Measurements from ENCODE around the gene ASXL2. TPM values are rescaled to one million over a fixed set of nuclear protein-coding genes. Genes with fewer than 3 reads are reported as not detected.

ASXL2 gene
- polyA plus RNA-seq, 1 donor from 2014 or later: 2.9 TPM

DNA sequence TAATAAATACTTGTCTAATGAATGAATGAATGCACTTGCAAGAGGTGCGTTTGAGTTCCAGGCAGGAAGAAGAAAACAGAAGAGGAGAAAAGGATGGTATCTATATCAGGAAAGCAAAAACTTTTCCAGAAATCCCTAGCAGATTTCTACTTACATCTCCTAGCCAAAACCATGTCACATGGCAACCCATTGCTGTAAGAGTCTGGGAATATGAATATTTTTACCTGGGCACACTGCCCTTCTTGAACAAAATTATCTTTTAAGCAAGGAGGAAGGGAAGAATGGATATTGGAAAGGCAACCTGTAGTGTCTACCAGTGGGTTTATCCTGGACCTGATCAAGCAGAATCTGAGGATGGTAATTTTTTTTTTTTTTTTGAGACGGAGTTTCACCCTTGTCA lies 44.2 kb upstream of the ASXL2 start:
- Histone ChIP-seq H3K4me3 (ENCODE audit: low read length) (no peak overlapping the region), H3K27me3 (ENCODE audit: insufficient read depth, low read depth, low read length) (no peaks in the 10 kb centered on the region), H2AFZ (ENCODE audit: low read depth, low read length) (no peak overlapping the region), H3K4me2 (ENCODE audit: low read length) (no peak overlapping the region), H4K20me1 (ENCODE audit: insufficient read depth) (no peaks in the 10 kb centered on the region), H3K79me2 (replicated peaks; ENCODE audit: insufficient read depth, low read length) (no peaks in the 10 kb centered on the region), H3K27ac (ENCODE audit: low read length) (no peak overlapping the region), H3K9me3 (ENCODE audit: low read length) (no peaks in the 10 kb centered on the region), H3K36me3 (ENCODE audit: insufficient read depth, low read length) (peaks cover 5% of the 10 kb centered on the region), H3K9me2 (ENCODE audit: insufficient read depth, low read length) (no peaks in the 10 kb centered on the region), H3F3A (ENCODE audit: insufficient read depth, low read length, poor library complexity, severe bottlenecking) (no peaks in the 10 kb centered on the region), H3K9ac (ENCODE audit: low read length) (no peak overlapping the region)
- TF ChIP-seq MXI1 (conservative IDR thresholded peaks at IDR 0.05; ENCODE audit: poor library complexity, severe bottlenecking) (no peak), TAF1 (IDR thresholded peaks at IDR 0.05; ENCODE audit: low read depth) (no peak), RAD21 (conservative IDR thresholded peaks at IDR 0.05) (no peak), EZH2 (IDR thresholded peaks at IDR 0.05; ENCODE audit: borderline replicate concordance, insufficient read depth, low read length, poor library complexity, severe bottlenecking) (no peak), EP300 (conservative IDR thresholded peaks at IDR 0.05; ENCODE audit: poor library complexity, severe bottlenecking) (no peak)

DNA sequence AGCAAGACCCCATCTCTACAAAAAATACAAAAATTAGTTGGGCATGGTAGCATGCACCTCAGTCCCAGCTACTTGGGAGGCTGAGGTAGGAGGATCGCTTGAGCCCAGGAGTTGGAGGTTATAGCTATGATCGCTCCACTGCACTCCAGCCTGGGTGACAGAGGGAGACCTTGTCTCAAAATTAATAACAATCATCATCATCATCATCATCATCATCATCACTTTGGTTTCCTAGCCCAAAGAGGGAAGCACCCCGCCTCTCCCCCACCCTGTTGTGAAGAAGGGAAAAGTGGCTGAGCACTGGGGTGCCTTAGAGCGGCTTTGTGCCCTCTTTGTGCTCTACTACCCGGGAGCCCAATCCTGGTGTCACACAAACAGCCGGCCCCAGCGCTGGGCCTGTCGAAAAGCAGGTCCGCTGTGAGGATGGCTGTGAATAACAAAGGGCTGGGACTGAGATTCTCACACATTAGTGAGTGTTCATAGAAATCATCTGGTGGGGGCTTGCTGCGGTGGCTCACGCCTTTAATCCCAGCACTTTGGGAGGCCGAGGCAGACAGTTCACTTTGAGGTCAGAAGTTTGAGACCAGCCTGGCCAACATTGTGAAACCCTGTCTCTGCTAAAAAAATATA lies 42.6 kb upstream of the ASXL2 start:
- Histone ChIP-seq H3K36me3 (ENCODE audit: insufficient read depth, low read length) (no peaks in the 10 kb centered on the region), H3K79me2 (replicated peaks; ENCODE audit: insufficient read depth, low read length) (no peaks in the 10 kb centered on the region), H3K9me2 (ENCODE audit: insufficient read depth, low read length) (no peaks in the 10 kb centered on the region), H3K27me3 (ENCODE audit: insufficient read depth, low read depth, low read length) (no peaks in the 10 kb centered on the region), H3K4me2 (ENCODE audit: low read length) (no peak overlapping the region), H3K4me3 (ENCODE audit: low read length) (no peak overlapping the region), H3K9me3 (ENCODE audit: low read length) (no peaks in the 10 kb centered on the region), H3K27ac (ENCODE audit: low read length) (no peak overlapping the region), H3K9ac (ENCODE audit: low read length) (no peak overlapping the region), H2AFZ (ENCODE audit: low read depth, low read length) (no peak overlapping the region), H3F3A (ENCODE audit: insufficient read depth, low read length, poor library complexity, severe bottlenecking) (no peaks in the 10 kb centered on the region), H4K20me1 (ENCODE audit: insufficient read depth) (no peaks in the 10 kb centered on the region)
- TF ChIP-seq, protein P1, sequence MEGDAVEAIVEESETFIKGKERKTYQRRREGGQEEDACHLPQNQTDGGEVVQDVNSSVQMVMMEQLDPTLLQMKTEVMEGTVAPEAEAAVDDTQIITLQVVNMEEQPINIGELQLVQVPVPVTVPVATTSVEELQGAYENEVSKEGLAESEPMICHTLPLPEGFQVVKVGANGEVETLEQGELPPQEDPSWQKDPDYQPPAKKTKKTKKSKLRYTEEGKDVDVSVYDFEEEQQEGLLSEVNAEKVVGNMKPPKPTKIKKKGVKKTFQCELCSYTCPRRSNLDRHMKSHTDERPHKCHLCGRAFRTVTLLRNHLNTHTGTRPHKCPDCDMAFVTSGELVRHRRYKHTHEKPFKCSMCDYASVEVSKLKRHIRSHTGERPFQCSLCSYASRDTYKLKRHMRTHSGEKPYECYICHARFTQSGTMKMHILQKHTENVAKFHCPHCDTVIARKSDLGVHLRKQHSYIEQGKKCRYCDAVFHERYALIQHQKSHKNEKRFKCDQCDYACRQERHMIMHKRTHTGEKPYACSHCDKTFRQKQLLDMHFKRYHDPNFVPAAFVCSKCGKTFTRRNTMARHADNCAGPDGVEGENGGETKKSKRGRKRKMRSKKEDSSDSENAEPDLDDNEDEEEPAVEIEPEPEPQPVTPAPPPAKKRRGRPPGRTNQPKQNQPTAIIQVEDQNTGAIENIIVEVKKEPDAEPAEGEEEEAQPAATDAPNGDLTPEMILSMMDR (IDR thresholded peaks at IDR 0.05; ENCODE audit: poor library complexity, severe bottlenecking): no peak
- no peak for TF ChIP-seq POLR2AphosphoS5 (IDR thresholded peaks at IDR 0.05)
- no peak for TF ChIP-seq TAF1 (IDR thresholded peaks at IDR 0.05; ENCODE audit: low read depth)
- no peak for TF ChIP-seq MXI1 (conservative IDR thresholded peaks at IDR 0.05; ENCODE audit: poor library complexity, severe bottlenecking)
- no peak for TF ChIP-seq SMC3 (conservative IDR thresholded peaks at IDR 0.05; ENCODE audit: poor library complexity)
- TF ChIP-seq, protein P2, sequence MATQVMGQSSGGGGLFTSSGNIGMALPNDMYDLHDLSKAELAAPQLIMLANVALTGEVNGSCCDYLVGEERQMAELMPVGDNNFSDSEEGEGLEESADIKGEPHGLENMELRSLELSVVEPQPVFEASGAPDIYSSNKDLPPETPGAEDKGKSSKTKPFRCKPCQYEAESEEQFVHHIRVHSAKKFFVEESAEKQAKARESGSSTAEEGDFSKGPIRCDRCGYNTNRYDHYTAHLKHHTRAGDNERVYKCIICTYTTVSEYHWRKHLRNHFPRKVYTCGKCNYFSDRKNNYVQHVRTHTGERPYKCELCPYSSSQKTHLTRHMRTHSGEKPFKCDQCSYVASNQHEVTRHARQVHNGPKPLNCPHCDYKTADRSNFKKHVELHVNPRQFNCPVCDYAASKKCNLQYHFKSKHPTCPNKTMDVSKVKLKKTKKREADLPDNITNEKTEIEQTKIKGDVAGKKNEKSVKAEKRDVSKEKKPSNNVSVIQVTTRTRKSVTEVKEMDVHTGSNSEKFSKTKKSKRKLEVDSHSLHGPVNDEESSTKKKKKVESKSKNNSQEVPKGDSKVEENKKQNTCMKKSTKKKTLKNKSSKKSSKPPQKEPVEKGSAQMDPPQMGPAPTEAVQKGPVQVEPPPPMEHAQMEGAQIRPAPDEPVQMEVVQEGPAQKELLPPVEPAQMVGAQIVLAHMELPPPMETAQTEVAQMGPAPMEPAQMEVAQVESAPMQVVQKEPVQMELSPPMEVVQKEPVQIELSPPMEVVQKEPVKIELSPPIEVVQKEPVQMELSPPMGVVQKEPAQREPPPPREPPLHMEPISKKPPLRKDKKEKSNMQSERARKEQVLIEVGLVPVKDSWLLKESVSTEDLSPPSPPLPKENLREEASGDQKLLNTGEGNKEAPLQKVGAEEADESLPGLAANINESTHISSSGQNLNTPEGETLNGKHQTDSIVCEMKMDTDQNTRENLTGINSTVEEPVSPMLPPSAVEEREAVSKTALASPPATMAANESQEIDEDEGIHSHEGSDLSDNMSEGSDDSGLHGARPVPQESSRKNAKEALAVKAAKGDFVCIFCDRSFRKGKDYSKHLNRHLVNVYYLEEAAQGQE (IDR thresholded peaks at IDR 0.05; ENCODE audit: borderline replicate concordance): no peak

Data from neural cell (in vitro differentiated cells).